Lung (tissue), 12 donors: Measurements from ENCODE around the gene CPT1B. TPM values are rescaled to one million over a fixed set of nuclear protein-coding genes. Genes with fewer than 3 reads are reported as not detected.

Experiments used
- ATAC-seq: fragments of 200-7000 bp; cut with Tn5 transposase; one replicate; pipeline ENCODE4 v1.9.1; 2020; ENCODE audit warnings: moderate number of reproducible peaks; ENCODE audit not compliant: insufficient read depth, low FRiP score
- DNase-seq, 3 donors: peaks; one replicate each; pipeline ENCODE4 v3.0.0-alpha.2; 2013 to 2017
- H3K27ac ChIP-seq, 2 donors: one replicate each; pipeline ENCODE4 v1.5.1; 2013; ENCODE audit warnings: mild to moderate bottlenecking in 2 of 2, moderate library complexity in 2 of 2, control low read depth in 1 of 2, inconsistent platforms in 1 of 2, low read depth in 1 of 2, low read length in 1 of 2
- H3K27me3 ChIP-seq, 3 donors: one replicate each; pipeline ENCODE4 v1.5.1; 2013; ENCODE audit warnings: low read length in 2 of 3; ENCODE audit not compliant: control insufficient read depth in 3 of 3, insufficient read depth in 3 of 3
- H3K36me3 ChIP-seq, 4 donors: one replicate each; pipeline ENCODE4 v1.5.1; 2013; ENCODE audit warnings: low read length in 4 of 4, mild to moderate bottlenecking in 1 of 4, moderate library complexity in 1 of 4; ENCODE audit not compliant: control insufficient read depth in 4 of 4, insufficient read depth in 4 of 4
- H3K4me1 ChIP-seq, 5 donors: one replicate each; pipeline ENCODE4 v1.5.1; 2013; ENCODE audit warnings: low read length in 5 of 5, mild to moderate bottlenecking in 2 of 5, moderate library complexity in 1 of 5; ENCODE audit not compliant: control insufficient read depth in 5 of 5, insufficient read depth in 5 of 5
- H3K4me3 ChIP-seq: one replicate; pipeline ENCODE4 v1.5.1; 2013; ENCODE audit warnings: mild to moderate bottlenecking, control low read depth, moderate library complexity
- H3K9ac ChIP-seq, 2 donors: one replicate each; pipeline ENCODE4 v1.5.1; 2013; ENCODE audit warnings: low read length in 2 of 2, control low read depth in 1 of 2; ENCODE audit not compliant: insufficient read depth in 1 of 2
- H3K9me3 ChIP-seq, 4 donors: one replicate each; pipeline ENCODE4 v1.5.1; 2013; ENCODE audit warnings: low read length in 3 of 4, mild to moderate bottlenecking in 1 of 4, moderate library complexity in 1 of 4; ENCODE audit not compliant: control insufficient read depth in 4 of 4, insufficient read depth in 3 of 4
- WGBS, 2 donors: extraction: QIAGEN DNeasy Blood & Tissue Kit; methylation state at CpG; one replicate each; pipeline ENCODE4 v1.1.7; 2013; 5-methylcytosine and 5-hydroxymethylcytosine counted together
- polyA plus RNA-seq, 2 donors: library from polyadenylated mRNA; stranded (reverse); fragments of 200-250 nt; gene quantifications; one replicate each; pipeline ENCODE4 v1.2.1, GENCODE V29; 2013
- total RNA-seq, 2 donors: library from RNA; depleted of rRNA in 1 of 2; stranded (reverse); fragments of >200 nt in 1 of 2; gene quantifications; one replicate each; pipeline ENCODE4 v1.2.1, GENCODE V29; 2014 to 2021
- TF ChIP-seq, protein P1 (sequence below): IDR thresholded peaks from 2 replicates; pipeline ENCODE4 v1.5.1; 2012; ENCODE audit warnings: mild to moderate bottlenecking; ENCODE audit errors: control extremely low read depth, extremely low read depth
- donor health status: control.
- donor health status: control.
- donor health status: Bipolar disorder and iron deficiency.
- donor health status: healthy.
- donor health status: DM: yes; HTN: yes; CAD: no.

Gene CPT1B
- total and polyA plus RNA-seq, 4 donors, result 5.7 to 21.2 (median 13.2) TPM

DNA sequence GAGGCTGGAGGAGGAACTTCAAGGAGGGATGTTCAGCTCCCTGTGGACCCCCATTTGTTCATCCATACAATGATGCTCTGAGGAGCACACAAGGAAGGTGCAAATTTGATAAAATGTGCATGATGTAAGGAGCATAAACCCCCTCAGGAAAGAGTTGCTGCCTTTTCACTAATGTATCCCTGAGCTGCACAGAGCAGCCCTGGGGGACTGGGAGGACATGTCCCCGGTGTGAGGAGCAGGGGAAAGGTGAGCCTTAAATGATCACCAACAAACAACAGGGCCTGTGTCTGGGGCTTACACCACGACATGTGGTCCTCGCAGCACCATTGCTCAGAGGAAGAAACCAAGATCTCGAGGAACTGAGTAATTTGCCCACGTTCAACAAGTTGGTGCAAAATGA, 18.9 kb upstream of the CPT1B start:
- Histone ChIP-seq H3K4me3 (no peak overlapping the region), H3K36me3 (no peaks in the 10 kb centered on the region), H3K4me1 (peaks cover 0 to 5% (median 0%) of the 10 kb centered on the region in 5 donors), H3K27me3 (peaks cover 0 to 17% (median 8%) of the 10 kb centered on the region in 3 donors), H3K9me3 (no peaks in the 10 kb centered on the region), H3K9ac (no peak overlapping the region), H3K27ac (no peak overlapping the region)
- WGBS, 2 donors, result 80 to 95% methylated on average over 5 of the region's 5 CpGs
- DNase-seq (no peak), ATAC-seq (no peak)
- TF ChIP-seq, protein P1, sequence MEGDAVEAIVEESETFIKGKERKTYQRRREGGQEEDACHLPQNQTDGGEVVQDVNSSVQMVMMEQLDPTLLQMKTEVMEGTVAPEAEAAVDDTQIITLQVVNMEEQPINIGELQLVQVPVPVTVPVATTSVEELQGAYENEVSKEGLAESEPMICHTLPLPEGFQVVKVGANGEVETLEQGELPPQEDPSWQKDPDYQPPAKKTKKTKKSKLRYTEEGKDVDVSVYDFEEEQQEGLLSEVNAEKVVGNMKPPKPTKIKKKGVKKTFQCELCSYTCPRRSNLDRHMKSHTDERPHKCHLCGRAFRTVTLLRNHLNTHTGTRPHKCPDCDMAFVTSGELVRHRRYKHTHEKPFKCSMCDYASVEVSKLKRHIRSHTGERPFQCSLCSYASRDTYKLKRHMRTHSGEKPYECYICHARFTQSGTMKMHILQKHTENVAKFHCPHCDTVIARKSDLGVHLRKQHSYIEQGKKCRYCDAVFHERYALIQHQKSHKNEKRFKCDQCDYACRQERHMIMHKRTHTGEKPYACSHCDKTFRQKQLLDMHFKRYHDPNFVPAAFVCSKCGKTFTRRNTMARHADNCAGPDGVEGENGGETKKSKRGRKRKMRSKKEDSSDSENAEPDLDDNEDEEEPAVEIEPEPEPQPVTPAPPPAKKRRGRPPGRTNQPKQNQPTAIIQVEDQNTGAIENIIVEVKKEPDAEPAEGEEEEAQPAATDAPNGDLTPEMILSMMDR, result no peak

DNA sequence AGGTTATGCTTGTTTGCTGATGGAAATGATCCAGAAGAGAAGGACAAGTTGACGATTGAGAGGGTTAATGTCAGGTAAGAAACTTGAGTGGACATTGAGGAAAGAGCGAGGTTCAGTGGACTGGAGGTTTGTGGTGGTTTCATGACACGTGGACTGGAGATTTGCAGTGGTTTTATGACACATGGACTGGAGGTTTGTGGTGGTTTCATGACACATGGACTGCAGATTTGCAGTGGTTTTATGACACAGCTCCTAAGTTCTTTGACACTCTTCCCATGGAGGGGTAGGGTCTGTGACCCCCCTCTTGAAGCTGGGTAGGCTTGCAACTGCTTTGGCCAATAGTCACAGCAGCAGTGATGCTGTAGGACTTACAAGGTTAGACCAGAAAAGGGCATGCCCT, 17.0 kb upstream of the CPT1B start:
- Histone ChIP-seq H3K4me1 (peaks cover 0 to 2% (median 0%) of the 10 kb centered on the region in 5 donors), H3K36me3 (no peaks in the 10 kb centered on the region), H3K27me3 (peaks cover 0 to 6% (median 4%) of the 10 kb centered on the region in 3 donors), H3K9me3 (no peaks in the 10 kb centered on the region), H3K27ac (no peak overlapping the region), H3K4me3 (no peak overlapping the region), H3K9ac (no peak overlapping the region)
- ATAC-seq (no peak), DNase-seq (no peak)
- TF ChIP-seq, protein P1, result no peak
- 90 to 91% methylated on average over 3 of the region's 3 CpGs for WGBS, 2 donors

DNA sequence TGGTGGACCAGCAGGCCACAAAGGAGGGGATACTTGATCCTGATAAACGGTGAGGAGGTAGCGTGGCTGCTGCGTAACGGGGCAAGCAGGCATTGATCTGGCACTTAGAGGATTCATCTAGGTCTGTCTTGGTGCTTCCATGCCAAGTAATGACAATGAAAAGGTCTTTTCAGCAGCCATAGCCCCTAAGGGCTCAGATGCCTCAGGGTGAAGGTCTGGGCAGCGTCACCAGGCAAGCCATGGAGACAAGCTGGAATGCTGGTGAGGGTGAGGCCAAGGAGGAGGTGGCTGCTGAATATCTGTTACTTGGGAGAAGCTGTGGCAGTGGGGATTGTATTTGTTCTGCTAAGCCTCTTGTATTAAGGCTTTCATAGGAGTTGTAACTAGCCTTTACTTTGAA, 9.2 kb upstream of the CPT1B start:
- WGBS, 2 donors, result 94 to 97% methylated on average over 5 of the region's 5 CpGs
- no peak overlapping the region for H3K27ac ChIP-seq

More for the DNA sequence above, 9.2 kb upstream of the CPT1B start:
- Histone ChIP-seq H3K9ac (no peak overlapping the region), H3K4me3 (no peak overlapping the region), H3K36me3 (no peaks in the 10 kb centered on the region), H3K4me1 (peaks cover 0 to 8% (median 3%) of the 10 kb centered on the region in 5 donors), H3K27me3 (no peaks in the 10 kb centered on the region), H3K9me3 (no peaks in the 10 kb centered on the region)
- ATAC-seq (no peak), DNase-seq (no peak)
- TF ChIP-seq, protein P1, result no peak
